ENCODE data around the gene AVL9. TPM values are rescaled to one million over a fixed set of nuclear protein-coding genes. Genes with fewer than 3 reads are reported as not detected.

Gene AVL9
- 20.6 to 29.5 TPM (median 27.3 TPM) in 5 replicates for total RNA-seq (2022; extraction: Qiagen RNA extraction)

DNA sequence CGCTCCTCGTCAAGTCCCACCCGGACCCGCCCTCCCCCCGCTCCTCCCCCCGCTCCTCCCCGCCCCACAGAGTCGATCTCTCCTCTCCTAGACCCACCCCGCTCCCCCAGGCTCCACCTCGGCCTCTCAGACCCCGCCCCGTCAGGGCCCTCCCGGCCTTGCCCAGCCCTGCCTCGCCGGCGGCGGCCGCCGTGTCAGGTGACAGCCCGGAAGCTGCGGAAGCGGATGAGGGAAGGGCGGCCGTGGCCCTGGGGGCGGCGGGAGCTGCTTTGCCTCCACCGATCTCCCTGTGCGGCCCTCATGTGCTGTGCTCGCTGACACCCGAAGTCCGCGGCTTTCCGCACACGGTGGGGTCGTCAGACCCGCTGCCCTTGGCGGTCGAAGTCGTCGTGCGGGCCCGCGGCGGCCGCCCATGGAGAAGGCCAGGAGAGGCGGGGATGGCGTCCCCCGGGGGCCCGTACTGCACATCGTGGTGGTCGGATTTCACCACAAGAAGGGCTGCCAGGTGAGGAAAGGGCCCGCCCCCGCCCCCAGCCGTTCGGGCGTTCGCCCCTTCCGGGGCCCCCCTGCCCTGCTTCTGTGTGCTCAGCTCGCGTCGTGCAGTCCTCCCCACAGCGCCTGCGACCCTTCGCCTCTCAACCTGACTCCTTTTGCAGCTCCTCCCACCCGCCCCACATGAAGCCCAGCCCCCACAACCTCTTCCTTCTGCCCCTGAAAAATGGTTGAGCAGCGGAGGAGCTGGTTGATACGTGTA lies at the start of gene AVL9:
Gene AVL9, plus strand, starts transcription at position 192 of the 754 bp plus-strand sequence. Its CDS starts 221 bp downstream, at position 413.

DNA sequence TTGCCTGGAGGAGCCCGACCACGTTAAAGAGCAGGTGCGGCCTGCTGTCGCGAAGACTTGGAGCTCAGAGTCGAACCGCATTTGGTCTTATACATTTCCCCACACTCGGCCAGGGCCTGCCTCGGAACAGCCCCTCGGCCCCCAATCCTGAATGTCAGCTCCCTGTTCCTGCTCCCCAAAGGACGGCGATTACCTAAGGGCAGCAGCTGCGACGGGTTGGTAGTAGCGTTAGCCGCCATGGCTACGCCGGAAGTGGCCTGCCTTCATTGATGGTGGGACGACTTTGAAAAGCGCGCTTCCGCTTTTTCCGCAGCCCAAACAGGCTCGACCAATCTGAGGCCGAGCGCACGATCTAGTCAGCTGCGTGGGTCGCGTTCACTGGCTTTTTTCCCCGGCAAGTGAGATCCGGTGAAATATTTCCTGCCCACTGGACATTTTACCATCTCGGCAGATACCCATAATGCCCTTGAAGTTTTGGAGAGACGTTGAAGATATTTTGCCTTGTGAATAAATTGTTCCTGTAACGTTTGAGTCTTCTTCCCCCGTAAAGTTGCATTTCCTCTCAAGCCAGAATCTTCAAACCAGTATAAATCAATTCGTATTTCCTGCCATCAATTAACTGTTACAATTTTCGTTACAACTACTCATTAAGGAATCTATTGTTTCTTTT lies 5.0 kb upstream of the AVL9 start, which contains the start of gene LSM5:
Gene LSM5, minus strand, starts transcription at position 254 of the 670 bp plus-strand sequence. Its CDS starts 15 bp downstream, at position 239.

Other genes with a start within 250 kb of the AVL9 start
- 65.0 to 111 TPM (median 102 TPM) in 5 replicates for gene LSM5, start 5.1 kb upstream of the AVL9 start, total RNA-seq (2022; extraction: Qiagen RNA extraction)

All from A549 treated with Hydrocortisone at 1 μM for 4 hours (cell line).